ENCODE data around the gene PHF11.

DNA sequence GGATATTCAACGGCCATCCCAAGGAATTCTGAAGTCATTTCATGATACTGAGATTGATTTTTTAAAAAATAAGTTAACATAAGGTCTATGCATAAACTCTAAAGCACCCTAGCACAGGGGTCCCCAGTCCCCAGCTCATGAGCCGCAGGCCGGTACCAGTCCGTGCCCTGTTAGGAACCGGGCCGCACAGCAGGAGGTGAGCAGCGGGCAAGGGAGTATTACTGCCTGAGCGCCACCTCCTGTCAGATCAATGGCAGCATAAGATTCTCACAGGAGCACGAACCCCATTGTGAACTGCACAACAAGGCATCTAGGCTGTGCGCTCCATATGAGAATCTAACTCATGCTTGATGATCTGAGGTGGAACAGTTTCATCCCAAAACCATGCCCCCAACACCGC is 58.6 kb downstream of the PHF11 start:
- no peak for TF ChIP-seq TP53 (CRISPR knock-in tag; conservative IDR thresholded peaks at IDR 0.05)
- TF ChIP-seq SIN3A (IDR thresholded peaks at IDR 0.05; ENCODE audit: borderline replicate concordance, low read depth, low read length) = no peak
- TF ChIP-seq PAF1 (CRISPR knock-in tag; IDR thresholded peaks at IDR 0.05) = no peak
- TF ChIP-seq TBP (CRISPR knock-in tag; IDR thresholded peaks at IDR 0.05) = no peak
- TF ChIP-seq MYC (CRISPR knock-in tag; IDR thresholded peaks at IDR 0.05; ENCODE audit: borderline replicate concordance) = no peak
- no peak for TF ChIP-seq YY1 (IDR thresholded peaks at IDR 0.05; ENCODE audit: insufficient read depth, insufficient replicate concordance, low read depth, low read length)
- TF ChIP-seq, protein P1, sequence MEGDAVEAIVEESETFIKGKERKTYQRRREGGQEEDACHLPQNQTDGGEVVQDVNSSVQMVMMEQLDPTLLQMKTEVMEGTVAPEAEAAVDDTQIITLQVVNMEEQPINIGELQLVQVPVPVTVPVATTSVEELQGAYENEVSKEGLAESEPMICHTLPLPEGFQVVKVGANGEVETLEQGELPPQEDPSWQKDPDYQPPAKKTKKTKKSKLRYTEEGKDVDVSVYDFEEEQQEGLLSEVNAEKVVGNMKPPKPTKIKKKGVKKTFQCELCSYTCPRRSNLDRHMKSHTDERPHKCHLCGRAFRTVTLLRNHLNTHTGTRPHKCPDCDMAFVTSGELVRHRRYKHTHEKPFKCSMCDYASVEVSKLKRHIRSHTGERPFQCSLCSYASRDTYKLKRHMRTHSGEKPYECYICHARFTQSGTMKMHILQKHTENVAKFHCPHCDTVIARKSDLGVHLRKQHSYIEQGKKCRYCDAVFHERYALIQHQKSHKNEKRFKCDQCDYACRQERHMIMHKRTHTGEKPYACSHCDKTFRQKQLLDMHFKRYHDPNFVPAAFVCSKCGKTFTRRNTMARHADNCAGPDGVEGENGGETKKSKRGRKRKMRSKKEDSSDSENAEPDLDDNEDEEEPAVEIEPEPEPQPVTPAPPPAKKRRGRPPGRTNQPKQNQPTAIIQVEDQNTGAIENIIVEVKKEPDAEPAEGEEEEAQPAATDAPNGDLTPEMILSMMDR (CRISPR knock-in tag; IDR thresholded peaks at IDR 0.05) = peak; percentile 44
- TF ChIP-seq TCF7L2 (IDR thresholded peaks at IDR 0.05; ENCODE audit: low read depth, low read length) = no peak
- TF ChIP-seq ZZZ3 (CRISPR knock-in tag; IDR thresholded peaks at IDR 0.05; ENCODE audit: borderline replicate concordance) = no peak
- no peak for TF ChIP-seq ZNF777 (CRISPR knock-in tag; IDR thresholded peaks at IDR 0.05)
- TF ChIP-seq, protein P2, sequence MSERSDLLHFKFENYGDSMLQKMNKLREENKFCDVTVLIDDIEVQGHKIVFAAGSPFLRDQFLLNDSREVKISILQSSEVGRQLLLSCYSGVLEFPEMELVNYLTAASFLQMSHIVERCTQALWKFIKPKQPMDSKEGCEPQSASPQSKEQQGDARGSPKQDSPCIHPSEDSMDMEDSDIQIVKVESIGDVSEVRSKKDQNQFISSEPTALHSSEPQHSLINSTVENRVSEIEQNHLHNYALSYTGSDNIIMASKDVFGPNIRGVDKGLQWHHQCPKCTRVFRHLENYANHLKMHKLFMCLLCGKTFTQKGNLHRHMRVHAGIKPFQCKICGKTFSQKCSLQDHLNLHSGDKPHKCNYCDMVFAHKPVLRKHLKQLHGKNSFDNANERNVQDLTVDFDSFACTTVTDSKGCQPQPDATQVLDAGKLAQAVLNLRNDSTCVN (CRISPR knock-in tag; IDR thresholded peaks at IDR 0.05; ENCODE audit: borderline replicate concordance) = no peak
- TF ChIP-seq ZNF644 (CRISPR knock-in tag; IDR thresholded peaks at IDR 0.05; ENCODE audit: low read depth) = no peak
- TF ChIP-seq STAG1 (CRISPR knock-in tag; IDR thresholded peaks at IDR 0.05) = peak; percentile 39

All from HepG2 (cell line).